K562 (cell line): ENCODE measurements around the gene OR10A3. TPM values are rescaled to one million over a fixed set of nuclear protein-coding genes. Genes with fewer than 3 reads are reported as not detected.

Experiments
- ATAC-seq: fragments of 200-7000 bp; cut with Tn5 transposase; 3 replicates; pipeline ENCODE4 v1.9.1; 2020; ENCODE audit warnings: moderate library complexity
- BruUV-seq: library from RNA; stranded (reverse); fragments of 400-500 nt; replicated peaks from 2 replicates; lab custom pipeline; 2021; lab: Mats Ljungman, UMichigan
- CTCF ChIA-PET: fragments of 300-600 bp; formaldehyde crosslinking; extraction: SDS; loops from one replicate; lab custom pipeline; 2021; ENCODE audit warnings: low intra/inter-chr PET ratio; lab: Yijun Ruan, JAX
- POLR2A ChIA-PET: fragments of 300-600, 350-650 bp; sonication (Branson Sonifier 250); formaldehyde crosslinking; extraction: SDS; loops from one replicate; lab custom pipeline; 2021; ENCODE audit warnings: antibody characterized with exemption, inconsistent platforms; lab: Yijun Ruan, JAX
- DNase-seq, 4 experiments: peaks; one replicate each; pipeline versions ENCODE4 v3.0.0 to v3.0.0-alpha.2; 2011 to 2018; ENCODE audit warnings: low spot score in 3 of 4, mixed read lengths in 3 of 4; ENCODE audit errors: extremely low read depth in 1 of 4
- FAIRE-seq: peaks from 2 replicates; lab custom pipeline; 2011; peaks lifted over from hg19 to GRCh38; lab: Jason Lieb, UNC
- H2AFZ ChIP-seq: 2 replicates; pipeline ENCODE4 v1.6.0; 2011; ENCODE audit warnings: low read depth, low read length, control low read depth, inconsistent platforms
- H3K27ac ChIP-seq: fragments of 200-600 bp; 3 replicates; pipeline ENCODE4 v1.8.0; 2011; ENCODE audit warnings: low read depth, mild to moderate bottlenecking, control low read depth, inconsistent platforms, low read length, moderate library complexity, mixed read lengths; ENCODE audit errors: extremely low read depth
- H3K27me3 ChIP-seq, 2 experiments: fragments of 300-600 bp in 1 of 2; 2 replicates in 1 of 2; 3 replicates in 1 of 2; pipeline versions ENCODE4 v1.6.0 to v1.8.0; 2011; ENCODE audit warnings: inconsistent platforms in 2 of 2, low read length in 2 of 2, mild to moderate bottlenecking in 1 of 2, mixed read lengths in 1 of 2, moderate library complexity in 1 of 2; ENCODE audit not compliant: control insufficient read depth in 2 of 2, insufficient read depth in 2 of 2
- H3K36me3 ChIP-seq: fragments of 300-600 bp; 3 replicates; pipeline ENCODE4 v1.8.0; 2011; ENCODE audit warnings: mild to moderate bottlenecking, low read length, inconsistent platforms; ENCODE audit not compliant: control insufficient read depth, insufficient read depth
- H3K4me1 ChIP-seq, 2 experiments: fragments of 200-600 bp in 1 of 2; replicated peaks in 1 of 2; 2 replicates in 1 of 2; 3 replicates in 1 of 2; pipeline versions ENCODE4 v1.5.1 to v1.8.0; 2011; ENCODE audit warnings: inconsistent platforms in 2 of 2, low read length in 2 of 2, mild to moderate bottlenecking in 1 of 2, mixed read lengths in 1 of 2, moderate library complexity in 1 of 2; ENCODE audit not compliant: control insufficient read depth in 2 of 2, insufficient read depth in 2 of 2
- H3K4me2 ChIP-seq: 2 replicates; pipeline ENCODE4 v1.6.1; 2011; ENCODE audit warnings: low read length, control low read depth, inconsistent platforms, mixed read lengths; ENCODE audit not compliant: insufficient read depth
- H3K4me3 ChIP-seq: fragments of 200-600 bp; sonication (generic), shearing (Covaris generic); 2 replicates; pipeline ENCODE4 v1.5.1; 2016; ENCODE audit warnings: control low read depth, inconsistent platforms
- H3K79me2 ChIP-seq: fragments of 200-600 bp; 3 replicates; pipeline ENCODE4 v1.8.0; 2011; ENCODE audit warnings: low read length, inconsistent platforms; ENCODE audit not compliant: control insufficient read depth, insufficient read depth
- H3K9ac ChIP-seq, 2 experiments: 2 replicates each; pipeline versions ENCODE4 v1.6.0 to v1.6.1; 2011; ENCODE audit warnings: low read depth in 2 of 2, low read length in 2 of 2, control low read depth in 1 of 2, inconsistent platforms in 1 of 2, mild to moderate bottlenecking in 1 of 2, mixed read lengths in 1 of 2; ENCODE audit not compliant: insufficient read depth in 1 of 2
- H3K9me1 ChIP-seq: one replicate; pipeline ENCODE4 v1.6.0; 2011; ENCODE audit warnings: inconsistent platforms, mild to moderate bottlenecking, low read length, moderate library complexity; ENCODE audit not compliant: control insufficient read depth, insufficient read depth
- H3K9me3 ChIP-seq: replicated peaks from 2 replicates; pipeline ENCODE4 v1.5.1; 2011; ENCODE audit warnings: low read depth, low read length, inconsistent platforms; ENCODE audit not compliant: control insufficient read depth, insufficient read depth
- H4K20me1 ChIP-seq: replicated peaks from 2 replicates; pipeline ENCODE4 v1.6.1; 2011; ENCODE audit warnings: low read length, inconsistent platforms, mixed read lengths; ENCODE audit not compliant: control insufficient read depth, insufficient read depth
- DIDO1 ChIP-seq: fragments of 450-650 bp; IDR thresholded peaks from 2 replicates; pipeline ENCODE4 v1.6.1; 2016; ENCODE audit warnings: low read depth, missing biosample characterization, missing genetic modification characterization
- GABPB1 ChIP-seq: sonication (generic); formaldehyde crosslinking; IDR thresholded peaks from 2 replicates; pipeline ENCODE4 v1.8.0; 2022; ENCODE audit warnings: mild to moderate bottlenecking, missing genetic modification reagents
- HOXB6 ChIP-seq: fragments of 250-450 bp; sonication (Bioruptor Pico); IDR thresholded peaks from 2 replicates; pipeline ENCODE4 v1.5.1; 2022; ENCODE audit warnings: mild to moderate bottlenecking, borderline replicate concordance
- POLR3G ChIP-seq: IDR thresholded peaks from 2 replicates; pipeline ENCODE4 v1.6.1; 2011; ENCODE audit not compliant: insufficient read length, insufficient replicate concordance; ENCODE audit errors: extremely low read depth
- WGBS: fragments of 100-300 bp; shearing (Covaris generic); methylation state at CpG from one replicate; pipeline ENCODE4 v1.1.6; 2016; ENCODE audit warnings: low coverage, mixed read lengths; ENCODE audit not compliant: insufficient coverage; ENCODE audit errors: missing lambda C conversion rate; 5-methylcytosine and 5-hydroxymethylcytosine counted together
- in situ Hi-C: fragments of 300-500 bp; cut with MboI; formaldehyde crosslinking; loops from 4 replicates; pipeline ENCODE4 v1.15.0; 2018; ENCODE audit warnings: inconsistent platforms, mixed read lengths
- intact Hi-C: fragments of 100-400 bp; cut with micrococcal nuclease; formaldehyde crosslinking; loops from 2 replicates; pipeline ENCODE4 v1.14.2; 2022
- polyA plus RNA-seq, 8 experiments: library from polyadenylated mRNA; depleted of rRNA in 4 of 8; stranded (reverse) in 5 of 8; unstranded in 3 of 8; fragments of >200 nt; fragmentation: Nextera tagmentation in 2 of 8; fragmentation: Illumina TruSeq in 1 of 8; extraction: Ambion mirVana in 2 of 8; extraction: Trizol in 1 of 8; gene quantifications; 2 replicates each; pipeline versions ENCODE4 v1.2.1 to v1.2.3, GENCODE V29; 2011 to 2014; ENCODE audit warnings: inconsistent platforms in 1 of 8, missing spikeins in 1 of 8
- total RNA-seq, 7 experiments: library from RNA; depleted of rRNA in 6 of 7; stranded (reverse); fragments of >200 nt in 6 of 7; fragmentation: Illumina TruSeq in 2 of 7; extraction: Trizol in 2 of 7; gene quantifications; 2 replicates each; pipeline versions ENCODE4 v1.2.1 to v1.2.3, GENCODE V29; 2011 to 2021; ENCODE audit warnings: low replicate concordance in 1 of 7

OR10A3 gene
- total and polyA plus RNA-seq, 9 of the 15 experiments (the other 6 are each of a cell fraction or from before 2014, with no cell fraction given) = not detected

GRCh38 chr11:7899418-7899817 lies 42.1 kb downstream of the OR10A3 start (continued):
- TF ChIP-seq POLR3G = no peak

GRCh38 chr11:7898666-7899283 lies 42.7 kb downstream of the OR10A3 start:
- Histone ChIP-seq H3K4me3 (no peak overlapping the region), H3K9me3 (no peaks in the 10 kb centered on the region), H3K9ac (no peak overlapping the region), H3K4me2 (no peak overlapping the region), H3K27me3 (peaks cover 0 to 4% of the 10 kb centered on the region in 2 experiments; a peak in 1 of 5 replicates), H2AFZ (no peak overlapping the region), H3K27ac (no peak overlapping the region), H3K36me3 (no peaks in the 10 kb centered on the region), H3K4me1 (no peaks in the 10 kb centered on the region), H4K20me1 (no peaks in the 10 kb centered on the region), H3K9me1 (no peaks in the 10 kb centered on the region), H3K79me2 (no peaks in the 10 kb centered on the region)
- TF ChIP-seq DIDO1 (tag) (no peak), HOXB6 (no peak), GABPB1 (CRISPR knock-in tag) (no peak)
- FAIRE-seq (no peak), DNase-seq (no peak), ATAC-seq (no peak)
- no TSS peak for BruUV-seq
- in situ Hi-C loops (loop anchor here (10.0 kb wide), 1 partner anchor 196 kb away; no protein-coding TSS in a partner anchor), intact Hi-C loops (no loop called here)
- 1% methylated on average over 5 of the region's 5 CpGs for WGBS
- ChIA-PET CTCF (no interaction called here), POLR2A (no interaction called here)
